Neural cell (in vitro differentiated cells): ENCODE data around the gene B4GALNT4. TPM values are rescaled to one million over a fixed set of nuclear protein-coding genes. Genes with fewer than 3 reads are reported as not detected.

Experiments used
- H2AFZ ChIP-seq: fragments of 200-600, 300-800 bp; sonication (generic), shearing (Covaris generic); 2 replicates; pipeline ENCODE4 v1.6.0; 2014; ENCODE audit warnings: low read depth, mild to moderate bottlenecking, antibody characterized with exemption, low read length, moderate library complexity
- H3F3A ChIP-seq: fragments of 200-600 bp; shearing (Covaris generic); 2 replicates; pipeline ENCODE4 v1.6.1; 2016; ENCODE audit warnings: mild to moderate bottlenecking, moderate library complexity, mixed read lengths, antibody characterized with exemption, low read length; ENCODE audit not compliant: insufficient read depth, poor library complexity, severe bottlenecking
- H3K27ac ChIP-seq: fragments of 200-600, 300-800 bp; sonication (generic), shearing (Covaris generic); 2 replicates; pipeline ENCODE4 v1.5.1; 2014; ENCODE audit warnings: mild to moderate bottlenecking, low read length, moderate library complexity
- H3K27me3 ChIP-seq: fragments of 300-800, 200-600 bp; sonication (generic), shearing (Covaris generic); 2 replicates; pipeline ENCODE4 v1.6.0; 2014; ENCODE audit warnings: mild to moderate bottlenecking, low read depth, low read length, moderate library complexity; ENCODE audit not compliant: insufficient read depth
- H3K36me3 ChIP-seq: fragments of 300-800, 200-600 bp; sonication (generic), shearing (Covaris generic); 2 replicates; pipeline ENCODE4 v1.5.1; 2014; ENCODE audit warnings: mild to moderate bottlenecking, antibody characterized with exemption, low read length, moderate library complexity; ENCODE audit not compliant: insufficient read depth
- H3K4me2 ChIP-seq: fragments of 300-800, 200-600 bp; sonication (generic), shearing (Covaris generic); 2 replicates; pipeline ENCODE4 v1.6.0; 2014; ENCODE audit warnings: mild to moderate bottlenecking, low read length
- H3K4me3 ChIP-seq: fragments of 300-800, 200-600 bp; sonication (generic), shearing (Covaris generic); 2 replicates; pipeline ENCODE4 v1.5.1; 2014; ENCODE audit warnings: mild to moderate bottlenecking, low read length, moderate library complexity
- H3K79me2 ChIP-seq: fragments of 200-600 bp; shearing (Covaris generic); replicated peaks from 2 replicates; pipeline ENCODE4 v1.6.0; 2014; ENCODE audit warnings: mild to moderate bottlenecking, low read length, moderate library complexity; ENCODE audit not compliant: insufficient read depth
- H3K9ac ChIP-seq: fragments of 300-800, 200-600 bp; sonication (generic), shearing (Covaris generic); 2 replicates; pipeline ENCODE4 v1.6.1; 2016; ENCODE audit warnings: mild to moderate bottlenecking, low read length, mixed read lengths
- H3K9me2 ChIP-seq: fragments of 200-600 bp; shearing (Covaris generic); 2 replicates; pipeline ENCODE4 v1.6.1; 2016; ENCODE audit warnings: mild to moderate bottlenecking, low read length, mixed read lengths; ENCODE audit not compliant: insufficient read depth
- H3K9me3 ChIP-seq: fragments of 200-600, 300-800 bp; sonication (generic), shearing (Covaris generic); 2 replicates; pipeline ENCODE4 v1.6.1; 2016; ENCODE audit warnings: mild to moderate bottlenecking, mixed run types, low read length, moderate library complexity, mixed read lengths
- H4K20me1 ChIP-seq: fragments of 200-600 bp; shearing (Covaris generic); 2 replicates; pipeline ENCODE4 v1.6.1; 2016; ENCODE audit warnings: mild to moderate bottlenecking, mixed run types; ENCODE audit not compliant: insufficient read depth
- CTCF ChIP-seq: fragments of 450-650 bp; IDR thresholded peaks from 2 replicates; pipeline ENCODE4 v1.5.1; 2014; ENCODE audit warnings: antibody characterized with exemption, mild to moderate bottlenecking, moderate library complexity; ENCODE audit not compliant: poor library complexity, severe bottlenecking
- EP300 ChIP-seq: fragments of 450-650 bp; conservative IDR thresholded peaks from 2 replicates; pipeline ENCODE4 v1.6.1; 2014; ENCODE audit warnings: antibody characterized with exemption, mild to moderate bottlenecking, moderate library complexity; ENCODE audit not compliant: poor library complexity, severe bottlenecking
- EZH2 ChIP-seq: fragments of 200-600, 300-800 bp; shearing (Covaris generic), sonication (generic); IDR thresholded peaks from 2 replicates; pipeline ENCODE4 v1.6.1; 2014; ENCODE audit warnings: antibody characterized with exemption, low read length, borderline replicate concordance, mild to moderate bottlenecking; ENCODE audit not compliant: insufficient read depth, poor library complexity, severe bottlenecking
- MXI1 ChIP-seq: fragments of 450-650 bp; conservative IDR thresholded peaks from 2 replicates; pipeline ENCODE4 v1.6.1; 2014; ENCODE audit warnings: antibody characterized with exemption, mild to moderate bottlenecking; ENCODE audit not compliant: poor library complexity, severe bottlenecking
- POLR2AphosphoS5 ChIP-seq: IDR thresholded peaks from 2 replicates; pipeline ENCODE4 v1.6.1; 2012
- RAD21 ChIP-seq: fragments of 450-650 bp; conservative IDR thresholded peaks from 2 replicates; pipeline ENCODE4 v1.6.1; 2014; ENCODE audit warnings: antibody characterized with exemption, mild to moderate bottlenecking, moderate library complexity
- REST ChIP-seq: IDR thresholded peaks from 2 replicates; pipeline ENCODE4 v1.6.1; 2012; ENCODE audit warnings: borderline replicate concordance
- SMC3 ChIP-seq: fragments of 450-650 bp; conservative IDR thresholded peaks from 2 replicates; pipeline ENCODE4 v1.6.1; 2014; ENCODE audit warnings: antibody characterized with exemption, mild to moderate bottlenecking, moderate library complexity; ENCODE audit not compliant: poor library complexity
- TAF1 ChIP-seq: IDR thresholded peaks from 2 replicates; pipeline ENCODE4 v1.6.1; 2012; ENCODE audit warnings: low read depth
- polyA plus RNA-seq: library from polyadenylated mRNA; depleted of rRNA; stranded (reverse); fragments of >200 nt; gene quantifications from 2 replicates; pipeline ENCODE4 v1.2.3, GENCODE V29; 2014

Gene B4GALNT4
- polyA plus RNA-seq, 1 donor from 2014 or later = 440 TPM

GRCh38 chr11:352456-353031, 16.8 kb upstream of the B4GALNT4 start:
- Histone ChIP-seq H3K9me3 (no peaks in the 10 kb centered on the region), H3K4me3 (no peak overlapping the region), H4K20me1 (no peaks in the 10 kb centered on the region), H3K27me3 (no peaks in the 10 kb centered on the region), H3K79me2 (no peaks in the 10 kb centered on the region), H2AFZ (no peak overlapping the region), H3F3A (no peaks in the 10 kb centered on the region), H3K36me3 (no peaks in the 10 kb centered on the region), H3K4me2 (no peak overlapping the region), H3K27ac (no peak overlapping the region), H3K9me2 (no peaks in the 10 kb centered on the region), H3K9ac (no peak overlapping the region)
- TF ChIP-seq MXI1 (no peak), CTCF (no peak), REST (no peak), EZH2 (no peak), POLR2AphosphoS5 (no peak), EP300 (no peak), TAF1 (no peak), RAD21 (no peak)

- H3K4me2 ChIP-seq = no peak overlapping the region
- no peaks in the 10 kb centered on the region for H3F3A ChIP-seq
- no peaks in the 10 kb centered on the region for H3K27me3 ChIP-seq
- H3K9ac ChIP-seq = no peak overlapping the region
- H3K9me2 ChIP-seq = no peaks in the 10 kb centered on the region
- H2AFZ ChIP-seq = no peak overlapping the region
- H3K36me3 ChIP-seq = no peaks in the 10 kb centered on the region
- H3K27ac ChIP-seq = no peak overlapping the region
- H4K20me1 ChIP-seq = no peaks in the 10 kb centered on the region
- no peak overlapping the region for H3K4me3 ChIP-seq
- no peaks in the 10 kb centered on the region for H3K79me2 ChIP-seq
- no peak for TF ChIP-seq RAD21
- TF ChIP-seq TAF1 = no peak
- TF ChIP-seq EP300 = no peak
- TF ChIP-seq CTCF = no peak
- TF ChIP-seq MXI1 = no peak
- no peak for TF ChIP-seq SMC3
- TF ChIP-seq REST = no peak
- no peak for TF ChIP-seq EZH2
- TF ChIP-seq POLR2AphosphoS5 = no peak
- no peaks in the 10 kb centered on the region for H3K9me3 ChIP-seq
Observed at GRCh38 chr11:353179-353873, 16.0 kb upstream of the B4GALNT4 start.
